Endothelial cell of umbilical vein (primary cell): ENCODE data around the gene MCF2L. TPM values are rescaled to one million over a fixed set of nuclear protein-coding genes. Genes with fewer than 3 reads are reported as not detected.

Experiments
- BruUV-seq: library from RNA; stranded (reverse); fragments of 400-500 nt; replicated peaks from 2 replicates; lab custom pipeline; 2021; lab: Mats Ljungman, UMichigan
- CTCF ChIA-PET: fragments of 300-600, 350-600 bp; sonication (Branson Sonifier 250); formaldehyde crosslinking; loops from one replicate; lab custom pipeline; 2021; ENCODE audit warnings: antibody characterized with exemption, inconsistent platforms; lab: Charles Lee
- POLR2A ChIA-PET: fragments of 300-600, 350-600 bp; sonication (Branson Sonifier 250); formaldehyde crosslinking; loops from one replicate; lab custom pipeline; 2021; ENCODE audit warnings: antibody characterized with exemption, inconsistent platforms; lab: Charles Lee
- DNase-seq: peaks from one replicate; pipeline ENCODE4 v3.0.0-alpha.2; 2011; ENCODE audit warnings: low read depth, low spot score
- FAIRE-seq: peaks from 2 replicates; lab custom pipeline; 2011; peaks lifted over from hg19 to GRCh38; lab: Jason Lieb, UNC
- H2AFZ ChIP-seq: 2 replicates; pipeline ENCODE4 v1.6.0; 2012; ENCODE audit warnings: low read depth, low read length, control low read depth, inconsistent platforms
- H3K27ac ChIP-seq: 2 replicates; pipeline ENCODE4 v1.5.1; 2011; ENCODE audit warnings: low read depth, mild to moderate bottlenecking, control low read depth, low read length, moderate library complexity; ENCODE audit not compliant: insufficient read depth
- H3K27me3 ChIP-seq, 2 experiments: 2 replicates each; pipeline versions ENCODE4 v1.6.0 to v1.6.1; 2011; ENCODE audit warnings: low read length in 2 of 2, mixed read lengths in 1 of 2; ENCODE audit not compliant: control insufficient read depth in 2 of 2, insufficient read depth in 2 of 2
- H3K36me3 ChIP-seq, 2 experiments: 2 replicates in 1 of 2; 3 replicates in 1 of 2; pipeline ENCODE4 v1.5.1; 2011; ENCODE audit warnings: low read length in 2 of 2, mild to moderate bottlenecking in 1 of 2, moderate library complexity in 1 of 2; ENCODE audit not compliant: control insufficient read depth in 2 of 2, insufficient read depth in 2 of 2; ENCODE audit errors: extremely low read depth in 1 of 2
- H3K4me1 ChIP-seq: 3 replicates; pipeline ENCODE4 v1.5.1; 2011; ENCODE audit warnings: mild to moderate bottlenecking, low read length; ENCODE audit not compliant: control insufficient read depth, insufficient read depth; ENCODE audit errors: extremely low read depth
- H3K4me2 ChIP-seq: 2 replicates; pipeline ENCODE4 v1.6.1; 2011; ENCODE audit warnings: low read length, control low read depth, mixed read lengths; ENCODE audit not compliant: insufficient read depth
- H3K4me3 ChIP-seq, 3 experiments: fragments of 200-600 bp in 1 of 3; sonication (generic), shearing (Covaris generic) in 1 of 3; replicated peaks in 1 of 3; 2 replicates each; pipeline ENCODE4 v1.5.1; 2011 to 2016; ENCODE audit warnings: control low read depth in 3 of 3, low read length in 3 of 3, mild to moderate bottlenecking in 2 of 3, inconsistent platforms in 1 of 3, low read depth in 1 of 3, moderate library complexity in 1 of 3; ENCODE audit not compliant: insufficient read depth in 1 of 3
- H3K79me2 ChIP-seq: 2 replicates; pipeline ENCODE4 v1.6.0; 2012; ENCODE audit warnings: low read length, inconsistent platforms; ENCODE audit not compliant: control insufficient read depth, insufficient read depth
- H3K9ac ChIP-seq: replicated peaks from 2 replicates; pipeline ENCODE3; 2011; ENCODE audit warnings: low read length, control low read depth; ENCODE audit not compliant: insufficient read depth; ENCODE audit errors: extremely low read depth
- H3K9me1 ChIP-seq: replicated peaks from 3 replicates; pipeline ENCODE4 v1.6.0; 2011; ENCODE audit warnings: mild to moderate bottlenecking, low read length; ENCODE audit not compliant: control insufficient read depth, insufficient read depth; ENCODE audit errors: extremely low read depth
- H3K9me3 ChIP-seq: replicated peaks from 2 replicates; pipeline ENCODE4 v1.5.1; 2012; ENCODE audit warnings: low read length, inconsistent platforms; ENCODE audit not compliant: control insufficient read depth, insufficient read depth
- H4K20me1 ChIP-seq: replicated peaks from 2 replicates; pipeline ENCODE3; 2011; ENCODE audit warnings: mild to moderate bottlenecking, low read length; ENCODE audit not compliant: control insufficient read depth, insufficient read depth; ENCODE audit errors: extremely low read depth
- CTCF ChIP-seq, 2 donors: IDR thresholded peaks; 1 replicate in 1 of 2; 2 replicates in 1 of 2; pipeline ENCODE4 v1.5.1; 2011; ENCODE audit warnings: low read length in 2 of 2, mild to moderate bottlenecking in 2 of 2, moderate library complexity in 2 of 2, control low read depth in 1 of 2, inconsistent platforms in 1 of 2, low read depth in 1 of 2; ENCODE audit not compliant: insufficient read depth in 1 of 2; ENCODE audit errors: extremely low read depth in 1 of 2
- EZH2 ChIP-seq: IDR thresholded peaks from 2 replicates; pipeline ENCODE4 v1.6.1; 2012; ENCODE audit warnings: borderline replicate concordance, low read depth, mild to moderate bottlenecking, moderate library complexity, low read length, inconsistent platforms; ENCODE audit not compliant: severe bottlenecking
- FOS ChIP-seq: IDR thresholded peaks from 2 replicates; pipeline ENCODE4 v1.6.1; 2011; ENCODE audit warnings: mild to moderate bottlenecking, low read length, moderate library complexity, borderline replicate concordance; ENCODE audit not compliant: insufficient read depth
- GATA2 ChIP-seq: IDR thresholded peaks from 2 replicates; pipeline ENCODE4 v1.7.0; 2011; ENCODE audit warnings: low read depth, mild to moderate bottlenecking, moderate library complexity, mixed read lengths, low read length; ENCODE audit not compliant: insufficient read length, insufficient read depth
- JUN ChIP-seq: IDR thresholded peaks from 2 replicates; pipeline ENCODE4 v1.6.1; 2011; ENCODE audit warnings: borderline replicate concordance, low read depth; ENCODE audit not compliant: insufficient read length, insufficient read depth
- MAX ChIP-seq: IDR thresholded peaks from 2 replicates; pipeline ENCODE4 v1.6.1; 2011; ENCODE audit not compliant: insufficient read depth, insufficient read length
- MYC ChIP-seq: IDR thresholded peaks from one replicate; pipeline ENCODE4 v1.6.1; 2011; ENCODE audit warnings: mild to moderate bottlenecking, low read depth, low read length
- POLR2A ChIP-seq: IDR thresholded peaks from 2 replicates; pipeline ENCODE4 v1.6.1; 2012; ENCODE audit warnings: low read depth, mild to moderate bottlenecking, control low read depth, low read length
- POLR2AphosphoS5 ChIP-seq: IDR thresholded peaks from 2 replicates; pipeline ENCODE4 v1.6.1; 2012; ENCODE audit warnings: low read depth, mild to moderate bottlenecking, control low read depth, low read length, moderate library complexity; ENCODE audit not compliant: insufficient read depth
- dilution Hi-C: fragments of 300-500 bp; cut with MboI; formaldehyde crosslinking; loops from one replicate; pipeline ENCODE4 v1.15.0; 2019; ENCODE audit warnings: low sequenced_read_pairs; ENCODE audit not compliant: extremely low pct_ligation_motif_present
- intact Hi-C: fragments of 100-400 bp; cut with micrococcal nuclease; formaldehyde crosslinking; loops from one replicate; pipeline ENCODE4 v1.10.0; 2022
- polyA plus RNA-seq, 4 experiments: library from polyadenylated mRNA; depleted of rRNA in 3 of 4; stranded (reverse) in 3 of 4; unstranded in 1 of 4; fragments of >200 nt; gene quantifications; 2 replicates each; pipeline versions ENCODE4 v1.2.1 to v1.2.3, GENCODE V29; 2011 to 2012; ENCODE audit warnings: missing spikeins in 1 of 4
- total RNA-seq: library from RNA; stranded (reverse); gene quantifications from 2 replicates; pipeline ENCODE4 v1.2.3, GENCODE V29; 2021

MCF2L gene
- total and polyA plus RNA-seq, 2 donors (not counting 3 experiments of a cell fraction or from before 2014, with no cell fraction given), result 0.33 to 0.58 TPM

- Histone ChIP-seq H3K27me3 (no peaks in the 10 kb centered on the region), H4K20me1 (no peaks in the 10 kb centered on the region), H3K4me3 (no peak overlapping the region), H3K79me2 (no peaks in the 10 kb centered on the region), H3K4me1 (no peaks in the 10 kb centered on the region), H3K27ac (no peak overlapping the region), H3K9me3 (no peaks in the 10 kb centered on the region), H2AFZ (no peak overlapping the region), H3K9ac (no peak overlapping the region), H3K36me3 (no peaks in the 10 kb centered on the region), H3K9me1 (no peaks in the 10 kb centered on the region), H3K4me2 (no peak overlapping the region)
- ChIA-PET POLR2A (no interaction called here), CTCF (no interaction called here)
- dilution Hi-C loops, result no loop called here
- DNase-seq (no peak), FAIRE-seq (no peak)
- intact Hi-C loops, result no loop called here
- TF ChIP-seq EZH2, result no peak
- no TSS peak for BruUV-seq
These were observed 83.2 kb downstream of the MCF2L start for GRCh38 chr13:113052206-113052605.

GRCh38 chr13:113052971-113053370 lies 84.0 kb downstream of the MCF2L start:
- CTCF ChIA-PET, result no interaction called here
- no peak overlapping the region for H3K27ac ChIP-seq
- no peak overlapping the region for H3K4me2 ChIP-seq
- no peak overlapping the region for H2AFZ ChIP-seq
- dilution Hi-C loops, result no loop called here
- intact Hi-C loops, result no loop called here
- H3K79me2 ChIP-seq, result no peaks in the 10 kb centered on the region
- TF ChIP-seq FOS (no peak), GATA2 (no peak), MAX (no peak), POLR2AphosphoS5 (no peak), MYC (no peak), JUN (no peak), EZH2 (no peak), CTCF (IDR thresholded peaks at IDR 0.05; ENCODE audit: extremely low read depth in 1 of 2, insufficient read depth in 1 of 2, low read depth in 1 of 2, low read length in 2 of 2) (no peak), POLR2A (no peak)
- DNase-seq (no peak), FAIRE-seq (no peak)
- POLR2A ChIA-PET, result no interaction called here
- no peak overlapping the region for H3K9ac ChIP-seq
- H3K36me3 ChIP-seq, result no peaks in the 10 kb centered on the region
- no peaks in the 10 kb centered on the region for H3K27me3 ChIP-seq
- no peaks in the 10 kb centered on the region for H4K20me1 ChIP-seq
- BruUV-seq, result no TSS peak
- H3K4me3 ChIP-seq, result no peak overlapping the region
- no peaks in the 10 kb centered on the region for H3K9me1 ChIP-seq
- no peaks in the 10 kb centered on the region for H3K4me1 ChIP-seq
- no peaks in the 10 kb centered on the region for H3K9me3 ChIP-seq
